Hippocampal formation (tissue), 2 donors: Measurements from ENCODE around the gene WFIKKN1.

Experiments used
- DNase-seq, 2 donors: peaks; one replicate each; lab custom pipeline; 2025; lab: John Stamatoyannopoulos, UW

The WFIKKN1 gene

DNA sequence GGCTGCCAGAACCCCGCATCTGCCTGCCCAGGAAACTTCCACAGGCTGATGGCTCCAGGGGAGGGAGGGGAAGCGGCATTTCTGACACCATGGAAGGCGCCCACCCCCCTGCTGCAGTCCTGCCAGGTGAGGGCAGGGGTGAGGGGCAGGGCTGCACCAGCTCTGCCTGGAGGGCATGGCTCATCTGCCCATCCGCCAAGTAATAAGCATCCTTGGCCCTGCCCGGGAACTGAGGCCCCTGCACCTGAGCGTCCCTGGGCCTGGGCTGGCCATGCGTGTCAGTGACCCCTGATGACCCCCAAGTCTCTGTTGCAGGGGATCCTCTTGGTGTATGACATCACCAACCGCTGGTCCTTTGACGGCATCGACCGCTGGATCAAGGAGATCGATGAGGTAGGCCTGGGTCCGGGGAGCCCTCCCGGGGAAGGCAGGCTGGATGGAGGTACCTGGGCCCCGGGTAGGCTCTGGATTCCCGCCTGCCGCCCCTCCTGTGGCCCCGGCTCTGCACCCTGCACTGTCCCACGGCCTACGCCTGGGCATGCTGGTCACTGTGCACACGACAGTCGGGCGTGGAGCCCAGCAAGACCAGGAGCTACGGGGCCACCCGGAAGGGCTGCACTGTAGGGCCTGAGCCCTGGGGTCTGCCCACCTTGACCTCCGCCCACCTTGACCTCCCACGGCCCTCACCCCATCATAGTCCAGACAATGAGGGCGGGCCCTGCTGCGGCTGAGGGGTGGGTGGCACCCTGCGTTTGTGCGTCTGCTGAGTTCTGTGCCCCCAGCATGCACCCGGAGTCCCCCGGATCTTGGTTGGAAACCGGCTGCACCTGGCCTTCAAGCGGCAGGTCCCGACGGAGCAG lies 5.4 kb upstream of the WFIKKN1 start:
- DNase-seq, result no peak

DNA sequence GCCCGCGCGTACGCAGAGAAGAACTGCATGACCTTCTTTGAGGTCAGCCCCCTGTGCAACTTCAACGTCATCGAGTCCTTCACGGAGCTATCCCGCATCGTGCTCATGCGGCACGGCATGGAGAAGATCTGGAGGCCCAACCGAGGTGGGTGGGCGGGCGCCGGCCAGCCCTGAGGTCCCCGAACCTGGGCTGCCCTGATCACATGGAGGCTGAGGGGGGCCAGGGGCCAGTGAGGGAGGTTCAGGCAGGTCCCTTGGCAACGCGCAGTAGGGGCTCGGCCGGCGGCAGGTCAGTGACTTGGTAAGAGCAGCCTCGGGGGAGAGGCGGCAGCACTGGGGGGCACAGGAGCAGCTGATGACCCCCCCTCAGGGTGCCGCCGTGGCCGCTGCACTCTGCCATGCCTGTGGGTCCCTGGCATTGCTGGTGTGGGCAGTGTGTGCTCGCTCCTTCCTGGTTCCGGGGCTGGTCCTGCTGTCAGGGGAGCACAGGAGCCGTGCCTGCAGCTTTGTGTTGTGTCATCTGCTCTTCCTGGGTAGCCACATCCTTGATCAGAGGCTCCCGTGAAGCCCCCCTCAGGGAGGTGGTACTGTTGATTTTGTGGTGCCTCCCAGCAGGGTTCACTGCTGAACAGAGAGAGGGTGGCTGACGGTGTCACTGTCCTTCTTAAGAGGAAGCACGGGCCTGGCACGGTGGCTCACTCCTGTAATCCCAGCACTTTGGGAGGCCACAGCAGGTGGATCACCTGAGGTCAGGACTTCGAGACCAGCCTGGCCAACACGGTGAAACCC lies 4.6 kb upstream of the WFIKKN1 start:
- no peak for DNase-seq

GRCh38 chr16:626787-627453 lies 3.9 kb upstream of the WFIKKN1 start:
- no peak for DNase-seq

- no peak for DNase-seq
These were observed 3.1 kb upstream of the WFIKKN1 start for GRCh38 chr16:627454-628239.

DNA sequence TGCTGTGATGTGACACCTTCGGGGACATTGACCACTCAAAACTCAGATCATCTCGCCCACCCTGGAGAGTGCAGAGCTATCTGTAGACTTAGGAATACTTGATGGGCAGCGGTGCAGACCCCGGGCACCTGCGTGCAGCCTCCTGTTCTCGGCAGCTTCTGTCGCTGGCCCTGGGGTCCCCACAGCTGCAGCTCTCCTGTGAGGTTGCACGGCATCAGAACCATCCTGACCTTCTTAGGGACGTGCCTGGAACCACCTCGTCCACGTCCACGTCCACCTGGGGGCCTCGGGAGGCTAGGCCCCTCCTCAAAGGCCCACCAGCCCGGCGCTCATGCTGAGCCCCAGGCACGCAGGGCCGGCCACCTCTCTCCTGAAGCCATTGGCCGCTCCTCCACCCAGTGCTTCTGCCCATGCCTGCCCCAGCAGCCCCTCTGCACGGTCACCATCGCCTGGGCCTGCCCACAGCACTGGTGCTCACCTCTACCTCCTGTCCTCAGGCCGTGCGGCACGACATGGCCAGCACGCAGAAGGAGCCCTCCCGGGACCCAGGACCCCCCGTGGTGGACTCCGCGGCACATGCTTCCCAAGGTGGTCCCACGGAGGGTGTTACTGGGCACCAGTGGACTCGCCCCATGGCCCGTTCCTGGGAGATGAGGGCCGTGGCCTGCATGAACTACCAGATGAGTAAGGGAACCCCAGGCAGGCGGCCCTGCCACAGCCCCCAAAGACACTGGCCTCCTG lies 2.3 kb upstream of the WFIKKN1 start:
- DNase-seq, result no peak

DNA sequence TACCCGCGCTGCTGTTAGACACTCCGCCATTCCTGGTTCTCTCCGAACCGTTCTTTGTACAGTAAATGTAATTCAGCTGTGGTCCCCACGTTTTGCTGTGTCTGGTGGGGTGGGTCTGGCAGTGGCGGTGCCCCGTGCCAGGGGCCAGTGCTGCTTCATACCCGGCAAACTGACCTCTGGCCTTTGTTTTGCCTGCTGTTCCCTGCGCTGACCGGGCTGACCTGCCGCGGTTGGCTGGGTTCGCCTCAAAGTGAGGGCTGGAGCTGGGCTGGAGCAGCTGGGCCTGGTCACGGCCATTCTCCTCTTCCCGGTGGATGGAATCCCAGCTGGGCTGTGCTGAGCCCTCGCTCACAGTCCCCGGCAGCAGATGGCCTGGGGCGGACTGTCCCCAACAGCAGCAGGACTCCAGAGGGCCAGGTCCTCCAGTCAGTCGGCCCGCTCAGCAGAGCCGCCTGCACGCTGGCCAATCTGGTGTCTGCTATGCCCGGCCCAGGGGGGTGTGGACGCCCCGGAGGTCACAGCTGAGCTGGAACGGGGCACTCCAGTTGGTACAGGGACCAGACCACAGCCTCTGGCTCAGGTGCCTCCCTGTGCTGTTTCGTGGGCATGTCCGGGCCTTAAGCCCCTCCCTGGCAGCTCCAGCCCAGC lies 1.5 kb upstream of the WFIKKN1 start:
- no peak for DNase-seq

DNA sequence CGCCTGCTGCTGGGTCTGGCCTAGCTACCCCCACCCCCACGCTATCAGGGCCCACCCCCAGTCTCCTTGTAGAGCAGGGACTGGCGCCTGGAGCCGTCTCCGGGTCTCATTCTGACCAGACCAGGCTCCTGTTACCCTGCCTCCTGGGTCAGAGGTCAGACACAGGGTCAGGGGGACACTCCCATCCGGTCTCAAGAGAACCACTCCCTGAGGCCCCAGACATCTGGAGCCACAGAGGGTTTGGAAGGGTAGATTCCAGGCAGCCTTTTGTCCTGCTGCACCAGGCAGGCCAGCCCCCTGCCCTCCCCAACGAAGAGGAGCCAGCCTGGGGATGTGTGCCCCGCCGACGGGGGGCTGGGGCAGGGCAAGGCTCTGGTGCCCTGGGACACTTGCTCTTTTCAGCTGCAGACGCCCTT lies 944 bp upstream of the WFIKKN1 start:
- DNase-seq, result no peak

DNA sequence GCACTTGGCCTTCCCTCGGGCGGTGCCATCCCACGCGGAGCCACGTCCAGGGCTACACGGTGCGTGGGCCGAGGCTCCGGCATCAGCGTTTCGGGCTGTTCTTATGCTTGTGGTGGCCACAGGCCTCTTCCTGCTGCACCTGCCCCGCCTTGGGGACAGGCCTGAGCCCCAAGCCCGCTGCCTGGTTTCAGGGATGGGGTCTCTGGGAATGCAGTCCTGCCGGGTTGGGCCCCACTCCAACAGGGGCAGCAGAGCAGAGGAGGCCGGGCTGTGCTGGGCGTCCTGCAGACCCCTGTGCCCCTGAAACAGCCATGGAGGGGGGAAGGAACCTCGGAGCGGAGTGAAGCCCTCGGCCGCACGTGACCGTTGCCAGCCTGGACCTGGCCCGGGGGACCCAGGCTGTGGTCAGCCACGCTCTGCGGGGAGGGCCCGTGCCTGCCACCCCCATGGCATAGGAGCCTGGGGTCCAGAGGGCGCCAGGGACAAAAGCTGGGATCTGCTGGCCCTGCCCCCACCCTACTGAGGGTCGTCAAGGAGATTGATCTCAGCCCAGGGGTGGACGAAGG lies 453 bp upstream of the WFIKKN1 start:
- no peak for DNase-seq

DNA sequence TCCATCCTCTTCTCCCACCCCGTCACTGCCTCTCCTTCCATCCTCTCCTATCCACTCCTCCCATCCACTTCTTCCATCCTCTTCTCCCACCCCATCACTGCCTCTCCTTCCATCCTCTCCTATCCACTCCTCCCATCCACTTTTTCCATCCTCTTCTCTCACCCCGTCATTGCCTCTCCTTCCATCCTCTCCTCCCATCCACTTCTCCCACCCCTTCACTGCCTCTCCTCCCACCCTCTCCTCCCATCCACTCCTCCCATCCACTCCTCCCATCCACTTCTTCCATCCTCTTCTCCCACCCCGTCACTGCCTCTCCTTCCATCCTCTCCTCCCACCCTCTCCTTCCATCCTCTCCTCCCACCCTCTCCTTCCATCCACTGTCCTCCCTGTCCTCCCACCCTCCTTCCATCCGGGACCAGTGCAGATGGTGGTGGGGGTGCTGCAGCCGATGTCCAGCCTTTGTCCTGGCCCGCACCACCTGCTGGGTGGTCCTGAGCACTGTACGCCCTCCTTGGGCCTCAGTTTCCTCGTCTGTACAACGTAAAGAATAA lies 1.1 kb downstream of the WFIKKN1 start:
- no peak for DNase-seq

DNA sequence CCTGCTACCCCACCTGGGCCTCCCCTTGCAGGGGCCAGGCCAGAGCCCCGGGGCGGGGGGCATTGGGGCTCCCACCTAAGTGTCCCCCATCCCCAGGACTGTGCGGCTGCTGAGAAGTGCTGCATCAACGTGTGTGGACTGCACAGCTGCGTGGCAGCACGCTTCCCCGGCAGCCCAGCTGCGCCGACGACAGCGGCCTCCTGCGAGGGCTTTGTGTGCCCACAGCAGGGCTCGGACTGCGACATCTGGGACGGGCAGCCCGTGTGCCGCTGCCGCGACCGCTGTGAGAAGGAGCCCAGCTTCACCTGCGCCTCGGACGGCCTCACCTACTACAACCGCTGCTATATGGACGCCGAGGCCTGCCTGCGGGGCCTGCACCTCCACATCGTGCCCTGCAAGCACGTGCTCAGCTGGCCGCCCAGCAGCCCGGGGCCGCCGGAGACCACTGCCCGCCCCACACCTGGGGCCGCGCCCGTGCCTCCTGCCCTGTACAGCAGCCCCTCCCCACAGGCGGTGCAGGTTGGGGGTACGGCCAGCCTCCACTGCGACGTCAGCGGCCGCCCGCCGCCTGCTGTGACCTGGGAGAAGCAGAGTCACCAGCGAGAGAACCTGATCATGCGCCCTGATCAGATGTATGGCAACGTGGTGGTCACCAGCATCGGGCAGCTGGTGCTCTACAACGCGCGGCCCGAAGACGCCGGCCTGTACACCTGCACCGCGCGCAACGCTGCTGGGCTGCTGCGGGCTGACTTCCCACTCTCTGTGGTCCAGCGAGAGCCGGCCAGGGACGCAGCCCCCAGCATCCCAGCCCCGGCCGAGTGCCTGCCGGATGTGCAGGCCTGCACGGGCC lies 1.9 kb downstream of the WFIKKN1 start:
- DNase-seq, result no peak

- DNase-seq, result no peak
These were observed 2.7 kb downstream of the WFIKKN1 start for GRCh38 chr16:633336-634050.

GRCh38 chr16:634051-634670 lies 3.4 kb downstream of the WFIKKN1 start:
- DNase-seq, result no peak

DNA sequence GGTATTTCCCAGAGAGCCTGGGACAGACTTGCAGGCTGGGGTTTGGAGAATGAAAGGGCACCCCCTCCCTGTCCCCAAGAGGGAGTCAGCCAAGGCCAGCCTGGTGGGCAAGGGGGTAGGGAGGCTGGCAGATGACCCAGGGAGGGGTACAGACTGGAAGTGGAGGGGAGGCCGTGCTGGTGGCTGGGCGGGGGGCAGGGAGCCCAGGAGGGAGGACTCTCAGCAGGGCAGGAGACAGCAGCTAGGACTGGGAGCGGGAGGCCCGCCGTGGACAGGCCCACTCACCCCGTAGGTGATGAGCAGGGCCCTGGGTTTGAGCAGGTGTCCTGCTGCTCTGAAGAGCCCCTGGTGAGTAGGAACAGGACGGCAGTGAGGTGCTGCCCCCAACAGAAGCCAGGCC lies 4.2 kb downstream of the WFIKKN1 start:
- no peak for DNase-seq

- no peak for DNase-seq
These were observed 4.9 kb downstream of the WFIKKN1 start for GRCh38 chr16:635573-636205.

DNA sequence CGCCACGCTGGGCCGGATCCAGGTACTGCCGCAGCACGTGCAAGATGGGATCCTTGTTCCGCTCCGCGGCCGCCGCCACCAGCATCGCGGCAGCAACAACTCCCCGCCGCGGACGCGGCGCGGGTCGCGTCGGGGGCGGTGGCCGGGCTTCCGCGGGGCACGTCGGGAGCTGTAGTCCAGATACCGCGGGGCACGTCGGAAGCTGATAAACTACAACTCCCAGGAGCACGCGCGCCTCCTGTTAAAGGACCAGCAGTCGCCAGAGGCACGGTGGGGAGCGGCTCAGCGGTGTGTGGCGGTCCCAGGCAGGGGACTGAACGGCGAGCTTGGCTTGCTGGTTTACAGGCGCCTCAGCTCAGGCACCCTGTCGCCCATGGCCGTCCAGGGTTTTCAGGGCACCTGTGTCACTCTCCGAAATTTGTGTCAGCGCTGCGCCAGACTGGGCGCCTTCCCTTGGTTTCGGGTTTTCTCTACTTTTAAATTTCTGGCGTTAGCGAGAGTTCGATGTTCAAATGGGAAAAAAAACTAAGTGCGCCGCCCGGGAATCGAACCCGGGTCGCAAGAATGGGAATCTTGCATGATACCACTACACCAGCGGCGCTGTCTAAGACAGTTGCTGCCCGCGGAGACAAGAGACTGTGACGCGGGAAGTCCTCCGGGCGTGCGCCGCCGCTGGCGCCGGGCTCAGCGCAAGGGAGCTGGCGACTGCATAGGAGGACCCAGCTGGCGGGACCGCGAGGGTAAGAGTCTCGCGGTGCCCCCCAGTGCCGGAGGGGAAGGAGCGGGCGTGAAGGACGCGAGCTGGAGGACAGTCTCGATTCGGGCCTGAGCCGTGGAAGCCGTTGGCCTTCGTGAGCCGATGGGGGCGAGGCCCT lies 5.7 kb downstream of the WFIKKN1 start, which contains the start of gene METTL26:
Gene METTL26, minus strand, starts transcription at position 100 of the 875 bp plus-strand sequence. Its CDS starts 15 bp downstream, at position 85.
- peak; percentile 93 to 98 for DNase-seq
